Breast epithelium (tissue), 4 donors: ENCODE data around the gene WDR70. TPM values are rescaled to one million over a fixed set of nuclear protein-coding genes. Genes with fewer than 3 reads are reported as not detected.
A peak's percentile ranks its signal among the peaks of the same experiment; 100 is the strongest.
"Not testable (repeated sequence)": the region's sequence is repeated elsewhere in the genome, so short reads cannot be mapped to it uniquely, and the experiment has no call there.

Experiments used
- DNase-seq, 2 donors: peaks; one replicate each; pipeline ENCODE4 v3.0.0-alpha.2; 2019; ENCODE audit warnings: low spot score in 2 of 2
- H3K27ac ChIP-seq, 2 donors: fragments of 200-600 bp; sonication (generic) in 1 of 2; one replicate each; pipeline ENCODE4 v1.5.1; 2016 to 2019; ENCODE audit warnings: mild to moderate bottlenecking in 1 of 2
- H3K27me3 ChIP-seq, 2 donors: fragments of 200-600 bp; sonication (generic) in 1 of 2; one replicate each; pipeline versions ENCODE4 v1.5.1 to v1.6.0; 2017 to 2019; ENCODE audit warnings: control low read depth in 1 of 2, mild to moderate bottlenecking in 1 of 2
- H3K36me3 ChIP-seq: fragments of 200-600 bp; one replicate; pipeline ENCODE4 v1.5.1; 2019
- H3K4me1 ChIP-seq, 2 donors: fragments of 200-600 bp; sonication (generic); one replicate each; pipeline ENCODE4 v1.5.1; 2016 to 2019; ENCODE audit warnings: control low read depth in 1 of 2
- H3K4me3 ChIP-seq, 3 donors: fragments of 200-600 bp; sonication (generic); 1 replicate in 2 of 3; 2 replicates in 1 of 3; pipeline ENCODE4 v1.5.1; 2016 to 2019; ENCODE audit warnings: mild to moderate bottlenecking in 3 of 3, moderate library complexity in 2 of 3
- H3K9me3 ChIP-seq, 2 donors: fragments of 200-600 bp; sonication (generic) in 1 of 2; one replicate each; pipeline ENCODE4 v1.5.1; 2016 to 2019; ENCODE audit warnings: control low read depth in 1 of 2
- POLR2A ChIP-seq: fragments of 450-650 bp; IDR thresholded peaks from one replicate; pipeline ENCODE4 v1.6.1; 2016; ENCODE audit warnings: antibody characterized with exemption, mild to moderate bottlenecking, moderate library complexity
- POLR2AphosphoS5 ChIP-seq, 3 donors: sonication (generic); formaldehyde crosslinking; IDR thresholded peaks; one replicate each; pipeline ENCODE4 v1.6.1; 2017; ENCODE audit warnings: antibody characterized with exemption in 3 of 3
- intact Hi-C: fragments of 100-400 bp; cut with DNase I; formaldehyde crosslinking; loops from one replicate; pipeline ENCODE4 v1.15.1; 2023; ENCODE audit warnings: low total_unique reads
- total RNA-seq, 3 donors: library from RNA; depleted of rRNA; stranded (reverse); fragments of >200 nt; gene quantifications; one replicate each; pipeline ENCODE4 v1.1.0, GENCODE V29; 2016
- TF ChIP-seq, protein P1 (sequence below), 3 donors: fragments of 450-650 bp; IDR thresholded peaks; one replicate each; pipeline ENCODE4 v1.5.1; 2016 to 2017; ENCODE audit warnings: antibody characterized with exemption in 3 of 3, mild to moderate bottlenecking in 3 of 3, moderate library complexity in 3 of 3

WDR70 gene
- total RNA-seq, 3 donors from 2014 or later, result 29.6 to 40.2 (median 37.0) TPM

DNA sequence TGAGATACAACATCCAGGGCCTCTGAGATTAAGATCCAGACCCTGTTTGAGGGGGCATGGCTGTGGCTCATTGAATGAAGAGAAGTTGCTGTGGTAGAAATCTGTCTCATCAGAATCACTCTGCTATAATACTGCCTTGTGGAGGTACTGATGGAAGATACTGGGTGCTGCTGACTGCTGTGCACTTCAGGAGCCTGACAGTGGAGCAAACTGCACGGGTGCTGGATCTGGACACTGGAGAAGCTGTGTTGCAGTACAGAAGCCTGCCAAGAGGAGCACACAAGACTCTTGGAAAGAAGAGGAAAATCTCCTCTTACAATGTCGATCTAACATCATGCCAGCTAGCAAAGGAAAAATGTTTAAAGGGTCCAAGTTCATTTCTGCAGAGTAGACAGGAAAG is 85.5 kb downstream of the WDR70 start:
- H3K4me1 ChIP-seq, H3K27me3 ChIP-seq, intact Hi-C loops, H3K4me3 ChIP-seq, H3K36me3 ChIP-seq, H3K27ac ChIP-seq, H3K9me3 ChIP-seq, DNase-seq: not testable (repeated sequence)
- TF ChIP-seq, protein P1, sequence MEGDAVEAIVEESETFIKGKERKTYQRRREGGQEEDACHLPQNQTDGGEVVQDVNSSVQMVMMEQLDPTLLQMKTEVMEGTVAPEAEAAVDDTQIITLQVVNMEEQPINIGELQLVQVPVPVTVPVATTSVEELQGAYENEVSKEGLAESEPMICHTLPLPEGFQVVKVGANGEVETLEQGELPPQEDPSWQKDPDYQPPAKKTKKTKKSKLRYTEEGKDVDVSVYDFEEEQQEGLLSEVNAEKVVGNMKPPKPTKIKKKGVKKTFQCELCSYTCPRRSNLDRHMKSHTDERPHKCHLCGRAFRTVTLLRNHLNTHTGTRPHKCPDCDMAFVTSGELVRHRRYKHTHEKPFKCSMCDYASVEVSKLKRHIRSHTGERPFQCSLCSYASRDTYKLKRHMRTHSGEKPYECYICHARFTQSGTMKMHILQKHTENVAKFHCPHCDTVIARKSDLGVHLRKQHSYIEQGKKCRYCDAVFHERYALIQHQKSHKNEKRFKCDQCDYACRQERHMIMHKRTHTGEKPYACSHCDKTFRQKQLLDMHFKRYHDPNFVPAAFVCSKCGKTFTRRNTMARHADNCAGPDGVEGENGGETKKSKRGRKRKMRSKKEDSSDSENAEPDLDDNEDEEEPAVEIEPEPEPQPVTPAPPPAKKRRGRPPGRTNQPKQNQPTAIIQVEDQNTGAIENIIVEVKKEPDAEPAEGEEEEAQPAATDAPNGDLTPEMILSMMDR (IDR thresholded peaks at IDR 0.05), result peak in 1 of 3 donors; percentile 9

DNA sequence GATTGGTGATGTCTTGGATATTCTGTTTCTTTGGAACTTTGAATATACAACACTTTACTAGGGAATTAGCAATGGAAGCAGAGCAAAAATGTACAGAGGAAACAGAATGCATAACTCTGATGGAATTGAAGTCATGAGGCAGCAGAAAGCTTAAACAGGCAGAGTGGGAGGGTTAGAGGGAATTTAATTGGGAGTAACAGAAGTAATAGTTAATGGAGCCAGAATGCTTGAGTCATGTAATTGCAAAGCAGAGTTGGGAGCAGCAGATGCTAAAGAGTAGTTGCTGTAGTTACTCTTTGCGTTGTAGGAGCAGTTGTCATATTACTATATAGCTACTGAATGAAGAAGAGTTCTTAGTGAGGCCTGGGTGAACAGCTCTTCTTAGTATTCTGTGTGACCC is 90.3 kb downstream of the WDR70 start:
- H3K4me1 ChIP-seq, H3K36me3 ChIP-seq, intact Hi-C loops, H3K27me3 ChIP-seq, DNase-seq, H3K27ac ChIP-seq, H3K4me3 ChIP-seq: not testable (repeated sequence)
- peaks cover 10 to 18% of the 10 kb centered on the region in 2 donors for H3K9me3 ChIP-seq

GRCh38 chr5:37471666-37472197 is 92.6 kb downstream of the WDR70 start:
- intact Hi-C loops, result no loop called here
- no peak overlapping the region for H3K4me3 ChIP-seq
- H3K27ac ChIP-seq, result no peak overlapping the region
- TF ChIP-seq POLR2AphosphoS5 (IDR thresholded peaks at IDR 0.05) (no peak), POLR2A (no peak)
- TF ChIP-seq, protein P1 (IDR thresholded peaks at IDR 0.05), result no peak
- no peaks in the 10 kb centered on the region for H3K36me3 ChIP-seq
- no peak for DNase-seq
- no peaks in the 10 kb centered on the region for H3K4me1 ChIP-seq
- H3K9me3 ChIP-seq, result peaks cover 10 to 18% of the 10 kb centered on the region in 2 donors
- H3K27me3 ChIP-seq, result no peaks in the 10 kb centered on the region

- no peaks in the 10 kb centered on the region for H3K27me3 ChIP-seq
- intact Hi-C loops, result no loop called here
- no peak overlapping the region for H3K27ac ChIP-seq
- no peak for TF ChIP-seq POLR2AphosphoS5 (IDR thresholded peaks at IDR 0.05)
- TF ChIP-seq, protein P1 (IDR thresholded peaks at IDR 0.05), result no peak
- TF ChIP-seq POLR2A, result no peak
- no peak for DNase-seq
- H3K4me3 ChIP-seq, result no peak overlapping the region
- no peaks in the 10 kb centered on the region for H3K4me1 ChIP-seq
- peaks cover 0 to under 1% of the 10 kb centered on the region in 2 donors for H3K9me3 ChIP-seq
- H3K36me3 ChIP-seq, result no peaks in the 10 kb centered on the region
Measured at GRCh38 chr5:37477426-37477825, 98.3 kb downstream of the WDR70 start.

DNA sequence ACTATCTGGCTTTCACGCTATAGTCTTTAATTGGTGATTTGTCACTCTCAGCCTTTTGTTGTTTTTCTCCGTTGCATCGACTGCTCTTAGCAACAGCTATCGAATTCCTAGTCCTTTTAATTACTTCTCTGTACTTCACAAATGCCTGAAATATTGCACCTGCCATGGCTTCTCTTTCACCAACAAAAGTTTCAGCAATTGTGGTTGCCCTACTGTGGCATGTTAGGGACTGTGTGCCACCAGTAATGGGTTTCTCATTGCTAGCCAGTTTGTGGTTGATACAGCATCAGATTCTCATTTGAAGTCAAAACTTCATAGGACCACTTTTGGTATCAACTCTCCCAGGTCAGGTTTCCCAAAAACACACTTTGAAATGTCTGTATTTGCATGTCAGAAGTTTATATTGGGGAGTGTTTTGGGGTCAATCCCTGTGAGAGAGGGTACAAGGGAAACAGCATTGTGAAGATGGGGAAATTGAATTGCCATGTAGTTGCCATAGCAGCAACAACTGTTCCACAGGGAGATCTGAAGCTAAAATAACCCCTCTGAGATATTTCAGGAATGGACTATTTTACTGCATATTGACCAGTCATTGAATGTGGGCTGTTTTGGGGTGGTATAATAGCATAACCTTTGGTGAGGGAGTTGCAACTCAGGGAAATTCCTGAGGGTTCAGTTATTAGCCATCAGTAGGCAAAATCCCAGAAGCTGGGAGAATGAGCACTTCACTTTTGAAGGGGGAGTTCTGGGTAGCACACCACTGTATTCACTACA is 99.2 kb downstream of the WDR70 start:
- intact Hi-C loops, result no loop called here
- no peak for TF ChIP-seq POLR2AphosphoS5 (IDR thresholded peaks at IDR 0.05)
- TF ChIP-seq POLR2A, result no peak
- TF ChIP-seq, protein P1 (IDR thresholded peaks at IDR 0.05), result no peak
- no peaks in the 10 kb centered on the region for H3K27me3 ChIP-seq

GRCh38 chr5:37481395-37481794 is 102.3 kb downstream of the WDR70 start:
- H3K36me3 ChIP-seq, DNase-seq, H3K9me3 ChIP-seq, intact Hi-C loops, H3K27ac ChIP-seq, H3K4me3 ChIP-seq, H3K4me1 ChIP-seq, H3K27me3 ChIP-seq: not testable (repeated sequence)

More for the DNA sequence above, 99.2 kb downstream of the WDR70 start:
- Histone ChIP-seq H3K27ac (no peak overlapping the region), H3K4me3 (no peak overlapping the region), H3K36me3 (no peaks in the 10 kb centered on the region), H3K9me3 (no peaks in the 10 kb centered on the region), H3K4me1 (no peaks in the 10 kb centered on the region)
- DNase-seq, result no peak
